Left ventricle myocardium inferior (tissue), 1 donor: ENCODE results near the gene NFKB1. TPM values are rescaled to one million over a fixed set of nuclear protein-coding genes. Genes with fewer than 3 reads are reported as not detected.

ENCODE experiments used
- DNase-seq: peaks from one replicate; pipeline ENCODE4 v3.0.0-alpha.2; 2020
- H3K27ac ChIP-seq: fragments of 200-600 bp; replicated peaks from 2 replicates; pipeline ENCODE4 v1.8.0; 2021
- H3K27me3 ChIP-seq: fragments of 200-600 bp; 2 replicates; pipeline ENCODE4 v1.8.0; 2021; ENCODE audit warnings: low read depth
- H3K36me3 ChIP-seq: fragments of 200-600 bp; 2 replicates; pipeline ENCODE4 v1.8.0; 2021
- H3K4me1 ChIP-seq: fragments of 200-600 bp; 2 replicates; pipeline ENCODE4 v1.8.0; 2021
- H3K4me3 ChIP-seq: fragments of 200-600 bp; 2 replicates; pipeline ENCODE4 v1.8.0; 2021; ENCODE audit warnings: mild to moderate bottlenecking, moderate library complexity
- H3K9me3 ChIP-seq: fragments of 200-600 bp; replicated peaks from 2 replicates; pipeline ENCODE4 v1.8.0; 2021
- CTCF ChIP-seq: fragments of 200-600 bp; IDR thresholded peaks from 2 replicates; pipeline ENCODE4 v1.8.0; 2021; ENCODE audit warnings: antibody characterized with exemption, mild to moderate bottlenecking, borderline replicate concordance
- intact Hi-C: fragments of 100-400 bp; cut with micrococcal nuclease; formaldehyde crosslinking; loops from one replicate; pipeline ENCODE4 v1.11.0; 2022
- total RNA-seq: library from RNA; stranded (reverse); fragmentation: NEBNext Ultra II Directional; extraction: Animal tissue kit (Norgen Biotek cat#: 25700); gene quantifications from one replicate; pipeline ENCODE4 v1.2.1, GENCODE V29; 2021
- donor health status: DM: no; HTN: yes; CAD: no; lungs with severe emphysema.

Gene NFKB1
- total RNA-seq, 1 donor from 2014 or later = 18.0 TPM

- no peak for TF ChIP-seq CTCF
- H3K9me3 ChIP-seq = no peaks in the 10 kb centered on the region
- H3K4me3 ChIP-seq = no peak overlapping the region
- H3K36me3 ChIP-seq = peaks cover 38% of the 10 kb centered on the region
- no peak overlapping the region for H3K27ac ChIP-seq
- intact Hi-C loops = no loop called here
- no peak for DNase-seq
- peaks cover 13% of the 10 kb centered on the region for H3K4me1 ChIP-seq
- H3K27me3 ChIP-seq = no peaks in the 10 kb centered on the region
These were observed 74.4 kb downstream of the NFKB1 start for GRCh38 chr4:102575369-102576129.

- no peaks in the 10 kb centered on the region for H3K27me3 ChIP-seq
- no peak for TF ChIP-seq CTCF
- no peak for DNase-seq
- no peak overlapping the region for H3K4me3 ChIP-seq
- H3K27ac ChIP-seq = no peak overlapping the region
- intact Hi-C loops = no loop called here
- H3K9me3 ChIP-seq = no peaks in the 10 kb centered on the region
- H3K4me1 ChIP-seq = peaks cover 13% of the 10 kb centered on the region
- peaks cover 64% of the 10 kb centered on the region for H3K36me3 ChIP-seq
These were observed 77.1 kb downstream of the NFKB1 start for GRCh38 chr4:102578270-102578669.

GRCh38 chr4:102578819-102579218 lies 77.7 kb downstream of the NFKB1 start:
- no peak for TF ChIP-seq CTCF
- no peak for DNase-seq
- Histone ChIP-seq H3K4me1 (peaks cover 13% of the 10 kb centered on the region), H3K27me3 (no peaks in the 10 kb centered on the region), H3K9me3 (no peaks in the 10 kb centered on the region), H3K36me3 (peaks cover 70% of the 10 kb centered on the region), H3K27ac (no peak overlapping the region), H3K4me3 (no peak overlapping the region)
- intact Hi-C loops = no loop called here

- intact Hi-C loops = no loop called here
- Histone ChIP-seq H3K9me3 (no peaks in the 10 kb centered on the region), H3K4me3 (no peak overlapping the region), H3K4me1 (peaks cover 9% of the 10 kb centered on the region), H3K36me3 (peaks cover 81% of the 10 kb centered on the region), H3K27me3 (no peaks in the 10 kb centered on the region), H3K27ac (no peak overlapping the region)
- DNase-seq = no peak
- TF ChIP-seq CTCF = no peak
These were observed 78.8 kb downstream of the NFKB1 start for GRCh38 chr4:102579794-102580462.

GRCh38 chr4:102580463-102580842 lies 79.3 kb downstream of the NFKB1 start:
- intact Hi-C loops = no loop called here
- Histone ChIP-seq H3K4me1 (peaks cover 5% of the 10 kb centered on the region), H3K36me3 (peaks cover 86% of the 10 kb centered on the region), H3K9me3 (no peaks in the 10 kb centered on the region), H3K27ac (no peak overlapping the region), H3K4me3 (no peak overlapping the region), H3K27me3 (no peaks in the 10 kb centered on the region)
- no peak for DNase-seq
- TF ChIP-seq CTCF = no peak
